GM12865 (cell line): Measurements from ENCODE around the gene PPP4R2.

Experiments
- DNase-seq: peaks from one replicate; pipeline ENCODE4 v3.0.0; 2010; ENCODE audit warnings: low read depth
- H3K4me3 ChIP-seq: 2 replicates; pipeline ENCODE4 v1.5.1; 2011; ENCODE audit warnings: mild to moderate bottlenecking, low read depth, low read length, control low read depth
- CTCF ChIP-seq: IDR thresholded peaks from 2 replicates; pipeline ENCODE4 v1.5.1; 2011; ENCODE audit warnings: low read length, control low read depth, low read depth, inconsistent platforms; ENCODE audit not compliant: insufficient read depth; ENCODE audit errors: missing control alignments

Gene PPP4R2

GRCh38 chr3:73101881-73102280, 105.3 kb downstream of the PPP4R2 start:
- TF ChIP-seq CTCF = no peak
- H3K4me3 ChIP-seq = no peak overlapping the region
- no peak for DNase-seq

GRCh38 chr3:73107215-73107614, 110.6 kb downstream of the PPP4R2 start:
- H3K4me3 ChIP-seq = no peak overlapping the region
- TF ChIP-seq CTCF = no peak
- DNase-seq = no peak

- TF ChIP-seq CTCF = no peak
- DNase-seq = no peak
- no peak overlapping the region for H3K4me3 ChIP-seq
Measured at GRCh38 chr3:73107676-73108187, 111.1 kb downstream of the PPP4R2 start.

- DNase-seq = no peak
- no peak for TF ChIP-seq CTCF
- H3K4me3 ChIP-seq = no peak overlapping the region
Measured at GRCh38 chr3:73108750-73109149, 112.1 kb downstream of the PPP4R2 start.

- no peak for TF ChIP-seq CTCF
- no peak for DNase-seq
- H3K4me3 ChIP-seq = no peak overlapping the region
Measured at GRCh38 chr3:73110530-73110929, 113.9 kb downstream of the PPP4R2 start.

GRCh38 chr3:73114711-73115110, 118.1 kb downstream of the PPP4R2 start:
- TF ChIP-seq CTCF = no peak
- no peak for DNase-seq
- no peak overlapping the region for H3K4me3 ChIP-seq

GRCh38 chr3:73115806-73116205, 119.2 kb downstream of the PPP4R2 start:
- no peak for DNase-seq
- no peak for TF ChIP-seq CTCF
- H3K4me3 ChIP-seq = no peak overlapping the region
